ENCODE data around the gene KCNJ10.

GRCh38 chr1:160107512-160107911, 37.6 kb upstream of the KCNJ10 start:
- TF ChIP-seq CTCF (IDR thresholded peaks at IDR 0.05) (no peak), POLR2A (IDR thresholded peaks at IDR 0.05) (no peak)
